ENCODE results near the gene MOB3A. TPM values are rescaled to one million over a fixed set of nuclear protein-coding genes. Genes with fewer than 3 reads are reported as not detected.

The MOB3A gene
- total RNA-seq, 1 donor from 2014 or later, result 88.5 TPM

GRCh38 chr19:2022289-2022688 lies 73.8 kb downstream of the MOB3A start:
- Mint-ChIP-seq H3K9me3 (ENCODE audit: unreplicated experiment) (no peaks in the 10 kb centered on the region), H3K27ac (ENCODE audit: unreplicated experiment) (no peak overlapping the region), H3K36me3 (ENCODE audit: low read depth, unreplicated experiment) (no peaks in the 10 kb centered on the region), H3K27me3 (ENCODE audit: unreplicated experiment) (peaks cover 2% of the 10 kb centered on the region), H3K4me1 (ENCODE audit: unreplicated experiment) (no peaks in the 10 kb centered on the region), H3K4me3 (ENCODE audit: unreplicated experiment) (no peak overlapping the region)
- no peak for DNase-seq (ENCODE audit: low spot score)
- TF ChIP-seq CTCF (IDR thresholded peaks at IDR 0.05; ENCODE audit: unreplicated experiment), result no peak

GRCh38 chr19:2021453-2022140 lies 74.5 kb downstream of the MOB3A start:
- H3K27me3 Mint-ChIP-seq (ENCODE audit: unreplicated experiment), result peaks cover 4% of the 10 kb centered on the region
- H3K9me3 Mint-ChIP-seq (ENCODE audit: unreplicated experiment), result no peaks in the 10 kb centered on the region
- no peaks in the 10 kb centered on the region for H3K36me3 Mint-ChIP-seq (ENCODE audit: low read depth, unreplicated experiment)
- H3K27ac Mint-ChIP-seq (ENCODE audit: unreplicated experiment), result no peak overlapping the region
- DNase-seq (ENCODE audit: low spot score), result no peak
- no peaks in the 10 kb centered on the region for H3K4me1 Mint-ChIP-seq (ENCODE audit: unreplicated experiment)
- no peak for TF ChIP-seq CTCF (IDR thresholded peaks at IDR 0.05; ENCODE audit: unreplicated experiment)
- H3K4me3 Mint-ChIP-seq (ENCODE audit: unreplicated experiment), result no peak overlapping the region

Other genes starting within 250 kb of the MOB3A start
- gene REXO1, start 247.8 kb downstream of the MOB3A start, total RNA-seq (ENCODE audit: unreplicated experiment), result 48.1 TPM
- gene KLF16, start 232.7 kb downstream of the MOB3A start, total RNA-seq (ENCODE audit: unreplicated experiment), result 19.9 TPM
- gene ABHD17A, start 210.8 kb downstream of the MOB3A start, total RNA-seq (ENCODE audit: unreplicated experiment), result 283 TPM
- gene ADAT3, start 190.9 kb downstream of the MOB3A start, total RNA-seq (ENCODE audit: unreplicated experiment), result 10.5 TPM
- gene SCAMP4, start 190.9 kb downstream of the MOB3A start, total RNA-seq (ENCODE audit: unreplicated experiment), result 71.8 TPM
- gene CSNK1G2, start 155.2 kb downstream of the MOB3A start, total RNA-seq (ENCODE audit: unreplicated experiment), result 110 TPM
- gene BTBD2, start 80.6 kb downstream of the MOB3A start, total RNA-seq (ENCODE audit: unreplicated experiment), result 80.5 TPM
- gene MKNK2, start 45.1 kb downstream of the MOB3A start, total RNA-seq (ENCODE audit: unreplicated experiment), result 228 TPM
- gene IZUMO4, start 589 bp upstream of the MOB3A start, total RNA-seq (ENCODE audit: unreplicated experiment), result 8.9 TPM
- gene AP3D1, start 55.2 kb upstream of the MOB3A start, total RNA-seq (ENCODE audit: unreplicated experiment), result 169 TPM
- gene DOT1L, start 67.6 kb upstream of the MOB3A start, total RNA-seq (ENCODE audit: unreplicated experiment), result 57.1 TPM
- gene PLEKHJ1, start 140.0 kb upstream of the MOB3A start, total RNA-seq (ENCODE audit: unreplicated experiment), result 126 TPM
- 137 TPM for gene SF3A2, start 140.5 kb upstream of the MOB3A start, total RNA-seq (ENCODE audit: unreplicated experiment)
- gene AMH, start 153.0 kb upstream of the MOB3A start, total RNA-seq (ENCODE audit: unreplicated experiment), result 5.6 TPM
- not detected for gene JSRP1, start 160.1 kb upstream of the MOB3A start, total RNA-seq (ENCODE audit: unreplicated experiment)
- 0.97 TPM for gene PEAK3, start 185.8 kb upstream of the MOB3A start, total RNA-seq (ENCODE audit: unreplicated experiment)
- gene LINGO3, start 211.8 kb upstream of the MOB3A start, total RNA-seq (ENCODE audit: unreplicated experiment), result not detected
- gene LSM7, start 232.3 kb upstream of the MOB3A start, total RNA-seq (ENCODE audit: unreplicated experiment), result 108 TPM
- 75.2 TPM for gene SPPL2B, start 232.4 kb upstream of the MOB3A start, total RNA-seq (ENCODE audit: unreplicated experiment)